GM13976 (cell line): Measurements from ENCODE around the gene HSPA1B.
"Not testable (repeated sequence)": the region's sequence is repeated elsewhere in the genome, so short reads cannot be mapped to it uniquely, and the experiment has no call there.

ENCODE experiments used
- DNase-seq: peaks from one replicate; pipeline ENCODE4 v3.0.0; 2012; ENCODE audit warnings: low spot score
- in situ Hi-C: fragments of 300-500 bp; cut with MboI; formaldehyde crosslinking; loops from one replicate; pipeline ENCODE4 v1.12.0; 2022; ENCODE audit warnings: low sequenced_read_pairs, mixed read lengths, inconsistent platforms; ENCODE audit not compliant: unreplicated experiment
- TF ChIP-seq, protein P1 (sequence below): IDR thresholded peaks from 2 replicates; pipeline ENCODE4 v1.5.1; 2012; ENCODE audit warnings: borderline replicate concordance, mild to moderate bottlenecking; ENCODE audit not compliant: insufficient read depth; ENCODE audit errors: extremely low read depth, missing control alignments, control extremely low read depth

HSPA1B gene

GRCh38 chr6:31822036-31822821 lies 5.3 kb upstream of the HSPA1B start:
- DNase-seq: peak; percentile 72
- TF ChIP-seq, protein P1, sequence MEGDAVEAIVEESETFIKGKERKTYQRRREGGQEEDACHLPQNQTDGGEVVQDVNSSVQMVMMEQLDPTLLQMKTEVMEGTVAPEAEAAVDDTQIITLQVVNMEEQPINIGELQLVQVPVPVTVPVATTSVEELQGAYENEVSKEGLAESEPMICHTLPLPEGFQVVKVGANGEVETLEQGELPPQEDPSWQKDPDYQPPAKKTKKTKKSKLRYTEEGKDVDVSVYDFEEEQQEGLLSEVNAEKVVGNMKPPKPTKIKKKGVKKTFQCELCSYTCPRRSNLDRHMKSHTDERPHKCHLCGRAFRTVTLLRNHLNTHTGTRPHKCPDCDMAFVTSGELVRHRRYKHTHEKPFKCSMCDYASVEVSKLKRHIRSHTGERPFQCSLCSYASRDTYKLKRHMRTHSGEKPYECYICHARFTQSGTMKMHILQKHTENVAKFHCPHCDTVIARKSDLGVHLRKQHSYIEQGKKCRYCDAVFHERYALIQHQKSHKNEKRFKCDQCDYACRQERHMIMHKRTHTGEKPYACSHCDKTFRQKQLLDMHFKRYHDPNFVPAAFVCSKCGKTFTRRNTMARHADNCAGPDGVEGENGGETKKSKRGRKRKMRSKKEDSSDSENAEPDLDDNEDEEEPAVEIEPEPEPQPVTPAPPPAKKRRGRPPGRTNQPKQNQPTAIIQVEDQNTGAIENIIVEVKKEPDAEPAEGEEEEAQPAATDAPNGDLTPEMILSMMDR: no peak
- in situ Hi-C loops: no loop called here

DNA sequence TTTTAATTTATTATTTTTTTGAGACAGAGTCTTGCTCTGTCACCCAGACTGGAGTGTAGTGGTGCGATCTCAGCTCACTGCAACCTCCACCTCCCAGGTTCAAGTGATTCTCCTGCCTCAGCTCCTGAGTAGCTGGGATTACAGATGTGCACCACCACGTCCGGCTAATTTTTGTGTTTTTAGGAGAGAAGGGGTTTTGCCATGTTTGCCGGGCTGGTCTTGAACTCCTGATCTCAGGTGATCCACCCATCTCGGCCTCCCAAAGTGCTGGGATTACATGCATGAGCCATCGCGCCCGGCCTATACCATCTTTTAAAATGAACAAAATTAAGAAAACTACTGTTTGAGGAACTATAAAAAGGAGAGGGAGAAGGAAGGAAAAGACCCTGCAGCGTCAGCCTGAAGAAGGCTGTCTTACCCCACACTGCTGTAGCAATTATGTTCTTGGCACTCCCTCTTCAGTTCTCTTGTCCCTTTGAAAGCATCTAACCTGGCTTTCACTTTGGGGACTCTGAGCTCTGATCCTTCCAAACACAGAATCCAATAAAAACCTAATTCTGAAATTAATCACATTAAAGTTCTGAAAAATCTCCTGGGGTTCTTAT lies 3.8 kb upstream of the HSPA1B start:
- in situ Hi-C loops: not testable (repeated sequence)

DNA sequence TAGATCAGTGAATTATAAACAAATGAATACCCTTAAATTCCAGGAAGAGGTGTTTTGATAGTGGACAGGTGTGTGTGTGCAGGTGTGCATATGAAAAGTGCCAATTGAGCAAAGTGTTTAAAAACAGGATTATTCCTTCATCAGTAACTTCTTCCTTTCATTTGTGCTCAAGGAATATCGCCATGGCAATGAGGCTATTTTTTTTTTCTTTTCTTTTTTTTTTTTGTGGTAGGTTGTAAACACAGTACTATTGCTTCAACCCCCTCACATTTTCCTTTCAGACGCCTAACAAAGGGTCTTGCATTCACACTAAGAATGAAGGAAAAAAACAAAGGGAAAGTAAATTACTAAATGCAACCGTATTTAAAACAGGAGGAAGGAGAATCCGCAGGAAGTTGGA lies 2.0 kb upstream of the HSPA1B start:
- in situ Hi-C loops: no loop called here
- TF ChIP-seq, protein P1: no peak
- DNase-seq: no peak

More for the DNA sequence above, 3.8 kb upstream of the HSPA1B start:
- not testable (repeated sequence) for DNase-seq

GRCh38 chr6:31826793-31827285 lies 699 bp upstream of the HSPA1B start:
- TF ChIP-seq, protein P1: no peak
- in situ Hi-C loops: no loop called here
- peak; percentile 64 for DNase-seq

DNA sequence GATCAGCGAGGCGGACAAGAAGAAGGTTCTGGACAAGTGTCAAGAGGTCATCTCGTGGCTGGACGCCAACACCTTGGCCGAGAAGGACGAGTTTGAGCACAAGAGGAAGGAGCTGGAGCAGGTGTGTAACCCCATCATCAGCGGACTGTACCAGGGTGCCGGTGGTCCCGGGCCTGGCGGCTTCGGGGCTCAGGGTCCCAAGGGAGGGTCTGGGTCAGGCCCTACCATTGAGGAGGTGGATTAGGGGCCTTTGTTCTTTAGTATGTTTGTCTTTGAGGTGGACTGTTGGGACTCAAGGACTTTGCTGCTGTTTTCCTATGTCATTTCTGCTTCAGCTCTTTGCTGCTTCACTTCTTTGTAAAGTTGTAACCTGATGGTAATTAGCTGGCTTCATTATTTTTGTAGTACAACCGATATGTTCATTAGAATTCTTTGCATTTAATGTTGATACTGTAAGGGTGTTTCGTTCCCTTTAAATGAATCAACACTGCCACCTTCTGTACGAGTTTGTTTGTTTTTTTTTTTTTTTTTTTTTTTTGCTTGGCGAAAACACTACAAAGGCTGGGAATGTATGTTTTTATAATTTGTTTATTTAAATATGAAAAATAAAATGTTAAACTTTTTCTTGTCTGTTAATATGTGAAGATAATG lies 2.2 kb downstream of the HSPA1B start:
- DNase-seq: peak; percentile 43
- in situ Hi-C loops: no loop called here
- TF ChIP-seq, protein P1: peak; percentile 19

DNA sequence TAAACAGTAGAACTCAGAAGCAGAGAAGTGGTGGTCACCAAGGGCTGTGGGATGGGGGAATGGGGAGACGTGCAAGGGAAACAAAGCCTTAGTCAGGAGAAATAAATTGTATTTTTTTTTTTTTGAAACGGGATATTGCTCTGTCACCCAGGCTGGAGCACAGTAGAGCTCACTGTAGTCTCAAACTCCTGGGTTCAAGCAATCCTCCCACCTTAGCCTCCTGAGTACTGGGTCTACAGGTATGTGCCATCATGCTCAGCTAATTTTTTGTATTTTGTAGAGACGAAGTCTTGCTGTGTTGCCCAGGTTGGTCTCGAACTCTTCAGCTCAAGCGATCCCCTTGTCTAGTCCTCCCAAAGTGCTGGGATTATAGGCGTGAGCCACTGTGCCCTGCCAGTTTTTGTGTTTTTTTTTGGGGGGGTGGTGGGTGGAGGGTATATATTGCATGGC lies 3.4 kb downstream of the HSPA1B start:
- in situ Hi-C loops: no loop called here
- TF ChIP-seq, protein P1: no peak
- DNase-seq: no peak
